ENCODE data around the gene A1BG.

A1BG gene

GRCh38 chr19:58352760-58353671 is at the start of gene A1BG:
A1BG (minus strand) TSS chr19:58353492; CDS start chr19:58353437, 55 bp downstream.
- DNase-seq, result no peak

- no peak for DNase-seq
Observed at GRCh38 chr19:58401840-58402421, 48.6 kb upstream of the A1BG start.

- peak; percentile 97 to 98 for DNase-seq
Observed at GRCh38 chr19:58400916-58401839, 47.9 kb upstream of the A1BG start.

- DNase-seq, result no peak
Observed at GRCh38 chr19:58400316-58400915, 47.1 kb upstream of the A1BG start.

- no peak for DNase-seq
Observed at GRCh38 chr19:58399903-58400302, 46.6 kb upstream of the A1BG start.

GRCh38 chr19:58398545-58398944 is 45.3 kb upstream of the A1BG start:
- DNase-seq, result no peak

- no peak for DNase-seq
Observed at GRCh38 chr19:58398087-58398486, 44.8 kb upstream of the A1BG start.

- no peak for DNase-seq
Observed at GRCh38 chr19:58397533-58398037, 44.3 kb upstream of the A1BG start.

- no peak for DNase-seq
Observed at GRCh38 chr19:58396691-58397532, 43.6 kb upstream of the A1BG start.

GRCh38 chr19:58395979-58396627 is 42.8 kb upstream of the A1BG start:
- DNase-seq, result no peak

- peak in 1 of 2 experiments; percentile 10 for DNase-seq
Observed at GRCh38 chr19:58395220-58395978, 42.1 kb upstream of the A1BG start, which contains the start of gene RNF225. RNF225 (plus strand) TSS chr19:58395656; CDS start chr19:58396090, 434 bp downstream.

- no peak for DNase-seq
Observed at GRCh38 chr19:58394821-58395219, 41.5 kb upstream of the A1BG start.

- no peak for DNase-seq
Observed at GRCh38 chr19:58393725-58394033, 40.4 kb upstream of the A1BG start.

GRCh38 chr19:58392945-58393724 is 39.8 kb upstream of the A1BG start:
- no peak for DNase-seq

GRCh38 chr19:58388175-58388526 is 34.9 kb upstream of the A1BG start:
- DNase-seq, result no peak

- DNase-seq, result peak in 1 of 2 experiments; percentile 6
Observed at GRCh38 chr19:58387338-58388174, 34.3 kb upstream of the A1BG start.

- peak; percentile 98 for DNase-seq
Observed at GRCh38 chr19:58386576-58387337, 33.5 kb upstream of the A1BG start, which contains the start of gene RPS5. RPS5 (plus strand) TSS chr19:58387269; CDS start chr19:58388138, 869 bp downstream.

All from Kasumi-1 (cell line).